ENCODE data around the gene FRMD4A. TPM values are rescaled to one million over a fixed set of nuclear protein-coding genes. Genes with fewer than 3 reads are reported as not detected.

The FRMD4A gene
- polyA plus RNA-seq, 1 of the 3 experiments (the other 2 are of a cell fraction), result 37.7 TPM

DNA sequence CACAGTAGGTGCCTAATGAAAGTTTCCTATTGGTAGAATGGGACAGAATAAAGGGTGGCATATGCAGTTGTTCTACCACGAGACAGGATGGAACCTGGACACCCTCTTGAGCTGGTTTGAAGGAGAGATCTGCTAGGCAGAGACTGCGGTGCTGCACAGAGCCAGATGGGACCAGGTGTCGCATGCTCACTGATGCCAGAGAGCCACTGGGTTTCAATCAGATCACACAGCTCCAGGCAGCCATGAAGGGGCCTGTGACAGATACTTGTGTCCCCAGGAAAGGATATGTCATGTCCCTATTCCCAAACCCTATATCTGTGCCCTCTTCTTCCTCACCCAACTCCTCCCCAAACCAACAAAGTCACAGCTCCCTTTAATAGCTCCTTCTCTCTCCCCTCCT, 508.2 kb downstream of the FRMD4A start:
- no peak overlapping the region for H2AFZ ChIP-seq (ENCODE audit: low read depth)
- peaks cover 0 to 13% of the 10 kb centered on the region in 2 experiments for H3K36me3 ChIP-seq (replicated peaks in 1 of 2; ENCODE audit: control insufficient read depth in 1 of 2, insufficient read depth in 2 of 2, low read length in 1 of 2)
- no peaks in the 10 kb centered on the region for H3K9me2 ChIP-seq
- no peak for DNase-seq
- no peaks in the 10 kb centered on the region for H3K9me3 ChIP-seq
- ChIA-PET CTCF (no interaction called here), POLR2A (no interaction called here)
- H3K4me3 ChIP-seq (ENCODE audit: low read depth in 2 of 2, low read length in 1 of 2), result no peak overlapping the region
- H4K20me1 ChIP-seq (ENCODE audit: insufficient read depth), result peaks cover 39% of the 10 kb centered on the region
- TF ChIP-seq, protein P1, sequence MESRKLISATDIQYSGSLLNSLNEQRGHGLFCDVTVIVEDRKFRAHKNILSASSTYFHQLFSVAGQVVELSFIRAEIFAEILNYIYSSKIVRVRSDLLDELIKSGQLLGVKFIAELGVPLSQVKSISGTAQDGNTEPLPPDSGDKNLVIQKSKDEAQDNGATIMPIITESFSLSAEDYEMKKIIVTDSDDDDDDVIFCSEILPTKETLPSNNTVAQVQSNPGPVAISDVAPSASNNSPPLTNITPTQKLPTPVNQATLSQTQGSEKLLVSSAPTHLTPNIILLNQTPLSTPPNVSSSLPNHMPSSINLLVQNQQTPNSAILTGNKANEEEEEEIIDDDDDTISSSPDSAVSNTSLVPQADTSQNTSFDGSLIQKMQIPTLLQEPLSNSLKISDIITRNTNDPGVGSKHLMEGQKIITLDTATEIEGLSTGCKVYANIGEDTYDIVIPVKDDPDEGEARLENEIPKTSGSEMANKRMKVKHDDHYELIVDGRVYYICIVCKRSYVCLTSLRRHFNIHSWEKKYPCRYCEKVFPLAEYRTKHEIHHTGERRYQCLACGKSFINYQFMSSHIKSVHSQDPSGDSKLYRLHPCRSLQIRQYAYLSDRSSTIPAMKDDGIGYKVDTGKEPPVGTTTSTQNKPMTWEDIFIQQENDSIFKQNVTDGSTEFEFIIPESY (IDR thresholded peaks at IDR 0.05; ENCODE audit: borderline replicate concordance, low read depth), result no peak
- TF ChIP-seq RCOR1 (IDR thresholded peaks at IDR 0.05; ENCODE audit: low read length) (no peak), ELF1 (IDR thresholded peaks at IDR 0.05) (no peak), GABPA (IDR thresholded peaks at IDR 0.05; ENCODE audit: low read depth) (no peak), GATA2 (CRISPR knock-in tag; IDR thresholded peaks at IDR 0.05) (no peak), TCF12 (IDR thresholded peaks at IDR 0.05) (no peak), RAD21 (IDR thresholded peaks at IDR 0.05; ENCODE audit: low read length) (no peak), POLR2AphosphoS5 (IDR thresholded peaks at IDR 0.05; ENCODE audit: low read depth, low read length) (no peak), FOSL2 (IDR thresholded peaks at IDR 0.05; ENCODE audit: borderline replicate concordance, low read depth) (no peak), CHD2 (IDR thresholded peaks at IDR 0.05; ENCODE audit: low read length, partially characterized antibody) (no peak), JUND (IDR thresholded peaks at IDR 0.05) (no peak), TEAD4 (IDR thresholded peaks at IDR 0.05; ENCODE audit: borderline replicate concordance, insufficient read depth) (no peak)
- TF ChIP-seq, protein P2, sequence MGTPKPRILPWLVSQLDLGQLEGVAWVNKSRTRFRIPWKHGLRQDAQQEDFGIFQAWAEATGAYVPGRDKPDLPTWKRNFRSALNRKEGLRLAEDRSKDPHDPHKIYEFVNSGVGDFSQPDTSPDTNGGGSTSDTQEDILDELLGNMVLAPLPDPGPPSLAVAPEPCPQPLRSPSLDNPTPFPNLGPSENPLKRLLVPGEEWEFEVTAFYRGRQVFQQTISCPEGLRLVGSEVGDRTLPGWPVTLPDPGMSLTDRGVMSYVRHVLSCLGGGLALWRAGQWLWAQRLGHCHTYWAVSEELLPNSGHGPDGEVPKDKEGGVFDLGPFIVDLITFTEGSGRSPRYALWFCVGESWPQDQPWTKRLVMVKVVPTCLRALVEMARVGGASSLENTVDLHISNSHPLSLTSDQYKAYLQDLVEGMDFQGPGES (IDR thresholded peaks at IDR 0.05; ENCODE audit: low read depth, low read length), result no peak
- TF ChIP-seq, protein P3, sequence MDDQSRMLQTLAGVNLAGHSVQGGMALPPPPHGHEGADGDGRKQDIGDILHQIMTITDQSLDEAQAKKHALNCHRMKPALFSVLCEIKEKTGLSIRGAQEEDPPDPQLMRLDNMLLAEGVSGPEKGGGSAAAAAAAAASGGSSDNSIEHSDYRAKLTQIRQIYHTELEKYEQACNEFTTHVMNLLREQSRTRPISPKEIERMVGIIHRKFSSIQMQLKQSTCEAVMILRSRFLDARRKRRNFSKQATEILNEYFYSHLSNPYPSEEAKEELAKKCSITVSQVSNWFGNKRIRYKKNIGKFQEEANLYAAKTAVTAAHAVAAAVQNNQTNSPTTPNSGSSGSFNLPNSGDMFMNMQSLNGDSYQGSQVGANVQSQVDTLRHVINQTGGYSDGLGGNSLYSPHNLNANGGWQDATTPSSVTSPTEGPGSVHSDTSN (IDR thresholded peaks at IDR 0.05), result no peak
- TF ChIP-seq, protein P4, sequence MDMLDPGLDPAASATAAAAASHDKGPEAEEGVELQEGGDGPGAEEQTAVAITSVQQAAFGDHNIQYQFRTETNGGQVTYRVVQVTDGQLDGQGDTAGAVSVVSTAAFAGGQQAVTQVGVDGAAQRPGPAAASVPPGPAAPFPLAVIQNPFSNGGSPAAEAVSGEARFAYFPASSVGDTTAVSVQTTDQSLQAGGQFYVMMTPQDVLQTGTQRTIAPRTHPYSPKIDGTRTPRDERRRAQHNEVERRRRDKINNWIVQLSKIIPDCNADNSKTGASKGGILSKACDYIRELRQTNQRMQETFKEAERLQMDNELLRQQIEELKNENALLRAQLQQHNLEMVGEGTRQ (IDR thresholded peaks at IDR 0.05; ENCODE audit: borderline replicate concordance, low read depth, low read length), result no peak
- TF ChIP-seq, protein P5, sequence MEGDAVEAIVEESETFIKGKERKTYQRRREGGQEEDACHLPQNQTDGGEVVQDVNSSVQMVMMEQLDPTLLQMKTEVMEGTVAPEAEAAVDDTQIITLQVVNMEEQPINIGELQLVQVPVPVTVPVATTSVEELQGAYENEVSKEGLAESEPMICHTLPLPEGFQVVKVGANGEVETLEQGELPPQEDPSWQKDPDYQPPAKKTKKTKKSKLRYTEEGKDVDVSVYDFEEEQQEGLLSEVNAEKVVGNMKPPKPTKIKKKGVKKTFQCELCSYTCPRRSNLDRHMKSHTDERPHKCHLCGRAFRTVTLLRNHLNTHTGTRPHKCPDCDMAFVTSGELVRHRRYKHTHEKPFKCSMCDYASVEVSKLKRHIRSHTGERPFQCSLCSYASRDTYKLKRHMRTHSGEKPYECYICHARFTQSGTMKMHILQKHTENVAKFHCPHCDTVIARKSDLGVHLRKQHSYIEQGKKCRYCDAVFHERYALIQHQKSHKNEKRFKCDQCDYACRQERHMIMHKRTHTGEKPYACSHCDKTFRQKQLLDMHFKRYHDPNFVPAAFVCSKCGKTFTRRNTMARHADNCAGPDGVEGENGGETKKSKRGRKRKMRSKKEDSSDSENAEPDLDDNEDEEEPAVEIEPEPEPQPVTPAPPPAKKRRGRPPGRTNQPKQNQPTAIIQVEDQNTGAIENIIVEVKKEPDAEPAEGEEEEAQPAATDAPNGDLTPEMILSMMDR (IDR thresholded peaks at IDR 0.05), result no peak
- no peak overlapping the region for H3K9ac ChIP-seq
- H3K27me3 ChIP-seq (ENCODE audit: insufficient read depth), result no peaks in the 10 kb centered on the region
- H3K79me2 ChIP-seq (ENCODE audit: insufficient read depth), result peaks cover 99% of the 10 kb centered on the region
- H3K4me2 ChIP-seq, result no peak overlapping the region
- H3K4me1 ChIP-seq (ENCODE audit: control insufficient read depth in 1 of 2, insufficient read depth in 2 of 2, low read depth in 1 of 2, low read length in 1 of 2), result peaks cover 0 to 20% of the 10 kb centered on the region in 2 experiments; a peak in 1 of 4 replicates
- 69% methylated on average over 2 of the region's 3 CpGs for WGBS (ENCODE audit: low lambda C conversion rate)
- H3F3A ChIP-seq (replicated peaks; ENCODE audit: insufficient read depth), result peaks cover 13% of the 10 kb centered on the region
- no peak overlapping the region for H3K27ac ChIP-seq (ENCODE audit: low read depth in 2 of 2, low read length in 1 of 2)
